ACC112 (cell line): Measurements from ENCODE around the gene HMCN1.
A peak's percentile ranks its signal among the peaks of the same experiment; 100 is the strongest.

Experiments used
- H2AFZ ChIP-seq: fragments of 200-600 bp; sonication (generic); one replicate; pipeline ENCODE4 v1.6.0; 2017; ENCODE audit warnings: antibody characterized with exemption, low read length; ENCODE audit not compliant: unreplicated experiment
- H3K27ac ChIP-seq: fragments of 200-600 bp; sonication (generic); 2 replicates; pipeline ENCODE4 v1.5.1; 2014; ENCODE audit warnings: low read depth, mild to moderate bottlenecking, antibody characterized with exemption, low read length, moderate library complexity
- H3K27me3 ChIP-seq: fragments of 200-600 bp; sonication (generic); 2 replicates; pipeline ENCODE4 v1.6.1; 2014; ENCODE audit warnings: mild to moderate bottlenecking, antibody characterized with exemption, low read length, moderate library complexity, mixed read lengths; ENCODE audit not compliant: insufficient read depth
- H3K36me3 ChIP-seq: fragments of 200-600 bp; sonication (generic); 2 replicates; pipeline ENCODE4 v1.6.1; 2016; ENCODE audit warnings: mild to moderate bottlenecking, antibody characterized with exemption, low read length, moderate library complexity, mixed read lengths; ENCODE audit not compliant: insufficient read depth
- H3K4me1 ChIP-seq: fragments of 200-600 bp; sonication (generic); one replicate; pipeline ENCODE4 v1.6.1; 2016; ENCODE audit warnings: low read length, mixed read lengths; ENCODE audit not compliant: insufficient read depth, unreplicated experiment, control insufficient read depth
- H3K4me3 ChIP-seq: fragments of 200-600 bp; sonication (generic); 2 replicates; pipeline ENCODE4 v1.5.1; 2014; ENCODE audit warnings: mild to moderate bottlenecking, low read depth, low read length
- H3K79me2 ChIP-seq: fragments of 200-600 bp; sonication (generic); one replicate; pipeline ENCODE4 v1.6.0; 2016; ENCODE audit warnings: low read length; ENCODE audit not compliant: control insufficient read depth, unreplicated experiment, insufficient read depth

The HMCN1 gene

DNA sequence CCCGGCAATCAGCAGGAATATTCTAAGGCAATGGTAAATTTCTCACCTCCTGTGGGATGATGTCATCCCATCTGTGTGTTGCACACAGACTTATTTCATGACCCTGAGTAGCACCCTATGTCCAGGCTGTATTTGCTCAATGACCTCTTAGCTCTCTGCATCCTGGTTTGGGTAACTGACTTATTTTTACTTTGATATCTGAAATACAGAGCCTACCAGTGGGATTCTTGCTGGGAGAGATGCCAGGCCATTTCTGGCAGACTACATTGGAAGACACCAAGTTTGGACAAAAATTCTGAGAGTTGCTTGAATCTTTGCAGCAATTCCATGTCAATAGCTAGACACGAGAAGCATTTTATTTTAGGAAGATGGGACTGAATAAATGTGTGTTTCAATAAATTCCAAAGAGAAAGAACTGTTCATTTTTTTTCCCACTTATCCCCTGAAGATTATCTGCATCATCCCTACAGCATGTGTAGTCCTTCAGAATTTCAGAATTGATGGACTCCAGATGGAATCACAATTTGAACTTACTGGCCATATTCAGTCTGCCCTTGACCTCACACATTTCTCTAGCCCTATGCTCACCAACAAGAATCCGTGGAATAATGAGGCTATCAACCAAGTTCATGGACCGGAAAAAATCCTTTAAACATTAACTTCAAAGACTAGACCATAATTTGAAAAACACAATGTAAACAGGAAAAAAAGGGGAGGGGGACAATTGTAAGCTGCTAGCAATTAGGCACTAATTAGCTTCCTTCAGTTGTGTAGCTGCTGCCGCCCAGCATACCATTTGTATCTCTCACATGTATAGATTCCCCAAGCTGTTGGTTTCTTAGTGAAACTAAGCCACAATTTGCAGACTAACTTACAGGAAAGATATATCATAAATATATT, 226.5 kb downstream of the HMCN1 start:
- H3K4me3 ChIP-seq = no peak overlapping the region
- H3K36me3 ChIP-seq = no peaks in the 10 kb centered on the region
- H3K27ac ChIP-seq = no peak overlapping the region
- no peak overlapping the region for H2AFZ ChIP-seq
- no peaks in the 10 kb centered on the region for H3K27me3 ChIP-seq
- H3K79me2 ChIP-seq = no peaks in the 10 kb centered on the region
- H3K4me1 ChIP-seq = peaks cover 7% of the 10 kb centered on the region

DNA sequence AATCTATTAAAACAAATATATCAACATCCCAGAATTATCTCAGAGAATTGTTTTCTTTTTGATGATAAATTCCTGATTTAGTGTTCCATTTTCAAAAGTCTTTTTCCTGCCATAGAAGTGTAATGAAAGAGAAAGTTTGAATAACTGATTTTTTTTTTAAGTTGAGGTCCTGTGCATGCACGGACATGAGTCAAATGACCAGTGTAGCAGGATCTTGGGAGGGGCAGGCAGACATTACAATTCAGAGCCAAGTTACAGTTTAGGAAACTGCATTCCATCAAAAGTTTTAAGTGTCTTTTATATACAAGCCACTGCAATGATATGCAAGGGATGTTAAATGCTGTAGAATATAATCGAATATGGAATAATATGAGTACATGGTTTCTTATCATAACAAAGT, 227.5 kb downstream of the HMCN1 start:
- H3K27me3 ChIP-seq = no peaks in the 10 kb centered on the region
- no peaks in the 10 kb centered on the region for H3K36me3 ChIP-seq
- H3K4me1 ChIP-seq = peaks cover 7% of the 10 kb centered on the region
- H3K27ac ChIP-seq = no peak overlapping the region
- peak overlapping the region; percentile 22 for H2AFZ ChIP-seq
- H3K4me3 ChIP-seq = no peak overlapping the region
- no peaks in the 10 kb centered on the region for H3K79me2 ChIP-seq

DNA sequence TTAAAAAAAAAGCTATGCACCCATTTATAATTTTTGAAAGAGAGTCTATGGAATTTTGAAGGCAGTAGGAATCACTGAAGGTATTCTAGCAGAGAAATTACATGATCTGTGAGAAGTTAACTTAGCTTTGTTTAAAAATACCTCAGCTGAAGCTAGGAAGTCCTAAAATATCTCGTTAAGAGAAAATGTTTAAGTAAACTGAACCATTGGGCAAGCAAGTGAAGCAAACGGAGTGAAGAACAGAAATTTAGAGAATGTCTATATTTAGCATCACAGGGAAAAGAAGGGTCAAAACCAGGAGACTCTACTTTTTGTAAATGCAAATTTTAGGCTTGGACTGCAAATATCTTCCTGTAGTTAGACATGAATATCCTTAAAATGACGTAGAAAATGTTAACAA, 230.8 kb downstream of the HMCN1 start:
- H3K4me1 ChIP-seq = peaks cover 20% of the 10 kb centered on the region
- H3K27ac ChIP-seq = no peak overlapping the region
- no peaks in the 10 kb centered on the region for H3K79me2 ChIP-seq
- no peaks in the 10 kb centered on the region for H3K36me3 ChIP-seq
- no peak overlapping the region for H2AFZ ChIP-seq
- no peaks in the 10 kb centered on the region for H3K27me3 ChIP-seq
- H3K4me3 ChIP-seq = no peak overlapping the region

DNA sequence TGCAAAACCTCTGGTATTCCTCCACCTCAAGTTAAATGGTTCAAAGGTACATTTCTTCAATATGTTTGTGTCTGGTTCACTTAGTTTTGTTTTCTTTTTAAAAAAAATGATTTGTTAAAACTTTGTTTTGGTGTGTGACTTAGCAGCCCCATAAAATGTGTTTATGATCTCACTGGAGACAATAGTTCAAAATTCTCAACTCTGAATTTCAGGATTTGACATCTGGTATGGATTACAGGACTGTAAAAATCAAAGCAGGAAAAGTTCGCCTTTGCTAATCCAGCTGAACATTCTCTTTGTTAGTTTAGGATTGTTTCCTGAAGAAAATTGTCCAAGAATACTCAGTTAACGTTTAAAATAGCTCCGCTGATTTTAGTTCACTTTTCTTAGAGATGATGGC, 231.7 kb downstream of the HMCN1 start:
- no peak overlapping the region for H2AFZ ChIP-seq
- no peak overlapping the region for H3K4me3 ChIP-seq
- no peaks in the 10 kb centered on the region for H3K36me3 ChIP-seq
- H3K79me2 ChIP-seq = no peaks in the 10 kb centered on the region
- H3K27ac ChIP-seq = no peak overlapping the region
- H3K4me1 ChIP-seq = peaks cover 20% of the 10 kb centered on the region
- H3K27me3 ChIP-seq = no peaks in the 10 kb centered on the region

DNA sequence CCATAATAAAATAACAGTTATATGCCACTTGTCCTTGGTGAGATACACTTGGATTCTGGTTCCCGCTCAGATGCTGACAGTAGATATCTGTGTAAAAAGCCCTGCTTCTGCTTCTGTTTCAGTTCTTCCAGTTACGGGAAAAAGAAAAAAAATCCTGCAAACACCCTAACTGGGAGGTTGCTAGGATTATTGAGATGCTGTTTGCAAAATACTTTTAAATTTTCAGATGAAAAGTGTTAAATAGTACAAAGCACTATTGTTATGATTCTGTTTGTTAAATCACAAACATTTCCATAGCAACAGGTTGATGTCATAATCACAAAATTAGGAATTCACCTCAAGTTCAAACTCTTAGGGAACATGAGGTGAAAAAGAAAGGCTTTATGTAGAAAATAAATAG, 232.3 kb downstream of the HMCN1 start:
- Histone ChIP-seq H3K27me3 (no peaks in the 10 kb centered on the region), H2AFZ (no peak overlapping the region), H3K4me3 (no peak overlapping the region), H3K79me2 (no peaks in the 10 kb centered on the region), H3K36me3 (no peaks in the 10 kb centered on the region), H3K4me1 (peaks cover 26% of the 10 kb centered on the region), H3K27ac (no peak overlapping the region)

DNA sequence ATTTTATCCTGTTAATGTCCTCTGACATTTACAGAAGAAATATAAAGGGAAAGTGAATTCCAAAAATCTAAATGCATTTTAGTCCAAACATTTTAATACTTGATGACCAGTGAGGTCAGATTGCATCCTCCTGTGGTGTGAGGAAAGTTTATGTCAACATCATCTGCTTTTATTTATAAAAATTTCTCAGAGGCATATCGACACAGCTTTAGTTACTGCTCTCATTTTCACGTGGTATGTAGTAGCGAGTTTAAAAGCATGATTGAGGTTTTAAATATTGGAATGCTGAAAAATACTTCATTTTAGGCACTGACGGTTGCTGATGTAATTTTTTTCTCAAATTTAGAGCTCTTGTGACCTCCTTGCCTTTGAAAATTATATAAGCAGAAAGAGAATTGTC, 234.8 kb downstream of the HMCN1 start:
- Histone ChIP-seq H2AFZ (peak overlapping the region; percentile 46), H3K4me1 (peaks cover 42% of the 10 kb centered on the region), H3K79me2 (no peaks in the 10 kb centered on the region), H3K27ac (peak overlapping the region; percentile 11; the same call in 1 of the 2 replicates), H3K4me3 (peak overlapping the region; percentile 23; the same call in 1 of the 2 replicates), H3K27me3 (no peaks in the 10 kb centered on the region), H3K36me3 (no peaks in the 10 kb centered on the region)

DNA sequence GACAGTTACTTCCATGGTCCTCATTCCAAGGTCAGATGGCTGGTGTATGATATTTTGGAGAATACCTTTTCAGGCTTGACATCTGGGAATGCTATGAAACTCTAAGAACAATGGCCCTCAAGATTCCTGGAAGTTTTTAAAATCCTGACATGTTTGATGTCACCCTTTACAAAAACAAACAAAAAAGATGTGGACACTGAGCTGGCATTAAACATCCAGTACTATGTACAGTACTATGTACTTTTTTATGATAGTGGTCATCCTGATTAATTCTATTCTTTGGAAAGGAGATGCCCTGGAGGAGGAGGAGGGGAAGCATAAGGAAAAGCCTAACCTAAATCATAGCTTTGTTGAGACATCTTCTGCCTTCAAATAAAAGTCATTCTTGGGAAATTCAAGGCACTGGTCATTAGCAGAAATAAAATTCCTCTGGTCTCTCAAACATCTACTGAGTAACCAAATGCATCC, 235.4 kb downstream of the HMCN1 start:
- H3K27ac ChIP-seq = peak overlapping the region; percentile 11; the same call in 1 of the 2 replicates
- H2AFZ ChIP-seq = no peak overlapping the region
- H3K79me2 ChIP-seq = no peaks in the 10 kb centered on the region
- H3K4me1 ChIP-seq = peaks cover 47% of the 10 kb centered on the region
- peak overlapping the region; percentile 23; the same call in 1 of the 2 replicates for H3K4me3 ChIP-seq
- H3K36me3 ChIP-seq = no peaks in the 10 kb centered on the region
- no peaks in the 10 kb centered on the region for H3K27me3 ChIP-seq

DNA sequence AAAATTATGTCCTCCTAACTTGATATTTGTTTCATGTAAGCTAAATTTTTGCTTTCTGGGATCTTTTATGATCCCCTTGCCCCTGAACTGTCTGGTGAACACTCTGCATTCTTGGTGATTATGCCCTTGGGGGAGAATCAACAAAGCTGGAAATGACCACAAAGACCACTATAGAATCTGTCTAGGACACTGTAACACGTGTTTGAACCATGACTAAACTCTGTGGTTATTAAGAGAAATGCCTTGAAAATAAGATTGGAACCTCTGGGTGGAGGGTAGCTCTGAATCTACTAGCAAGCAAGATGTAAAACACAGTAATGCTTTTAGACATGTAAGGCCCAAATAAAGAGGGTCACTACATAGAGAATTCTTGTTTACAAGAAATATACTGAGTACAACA, 237.5 kb downstream of the HMCN1 start:
- no peak overlapping the region for H3K4me3 ChIP-seq
- no peaks in the 10 kb centered on the region for H3K36me3 ChIP-seq
- H2AFZ ChIP-seq = peak overlapping the region; percentile 39
- peak overlapping the region; percentile 46 for H3K27ac ChIP-seq
- H3K27me3 ChIP-seq = no peaks in the 10 kb centered on the region
- H3K79me2 ChIP-seq = no peaks in the 10 kb centered on the region
- H3K4me1 ChIP-seq = peaks cover 49% of the 10 kb centered on the region

DNA sequence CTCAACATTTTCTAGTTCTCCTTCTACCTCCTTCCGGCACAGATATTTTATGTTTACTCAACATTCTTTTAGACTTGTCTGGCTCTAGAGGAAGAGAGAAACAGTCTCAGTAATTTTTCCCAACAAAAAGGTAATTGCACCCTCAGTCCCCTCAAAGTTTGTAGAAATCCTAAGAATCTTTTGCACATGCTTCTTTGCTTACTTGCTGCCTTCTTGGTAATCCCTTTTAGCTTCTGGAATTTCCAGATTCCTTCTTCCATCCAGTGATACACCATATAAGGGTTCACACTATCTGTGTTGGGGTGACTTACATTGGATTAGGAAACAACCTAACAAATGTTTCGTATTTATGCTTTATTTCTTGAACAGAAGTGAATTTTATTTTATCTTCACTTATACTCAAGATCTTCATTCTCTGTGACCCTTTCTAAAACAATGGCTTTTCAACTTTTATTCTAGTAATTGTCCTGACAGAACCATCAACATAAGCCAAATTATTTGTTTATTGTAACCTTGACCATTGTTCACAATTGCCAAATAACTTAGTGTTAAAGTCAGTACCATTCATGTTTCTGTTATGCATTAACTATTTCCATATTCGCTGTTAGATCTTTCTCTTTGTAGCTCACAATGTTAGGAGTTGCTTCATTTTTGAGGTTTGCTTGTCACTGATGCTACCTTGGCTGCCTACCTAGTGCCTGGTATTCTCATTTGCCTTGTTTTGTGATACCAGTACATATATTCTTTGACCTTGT, 238.1 kb downstream of the HMCN1 start:
- Histone ChIP-seq H3K27me3 (no peaks in the 10 kb centered on the region), H3K36me3 (no peaks in the 10 kb centered on the region), H3K4me3 (peak overlapping the region; percentile 36; the same call in 1 of the 2 replicates), H3K27ac (peak overlapping the region; percentile 46), H3K4me1 (peaks cover 49% of the 10 kb centered on the region), H3K79me2 (no peaks in the 10 kb centered on the region), H2AFZ (peak overlapping the region; percentile 39)

DNA sequence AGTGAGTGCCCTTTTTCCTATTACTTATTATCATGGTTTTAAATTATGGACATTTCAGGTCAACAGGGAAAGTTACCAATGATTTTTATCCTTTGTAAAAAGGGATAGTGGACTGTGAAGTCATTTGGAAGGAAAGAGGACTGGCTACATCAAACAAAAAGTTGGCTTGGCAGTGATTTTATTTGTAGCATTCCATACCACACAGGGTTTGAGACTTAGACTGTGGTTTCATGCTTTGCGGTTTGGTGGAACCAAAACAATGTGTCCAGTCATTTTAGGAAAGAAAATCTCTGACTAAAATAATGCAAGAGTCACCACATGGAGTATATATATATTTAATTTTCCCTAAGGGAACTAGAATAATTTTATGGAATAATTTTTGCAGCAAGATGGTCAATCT, 239.5 kb downstream of the HMCN1 start:
- H3K27ac ChIP-seq = peak overlapping the region; percentile 47
- peaks cover 49% of the 10 kb centered on the region for H3K4me1 ChIP-seq
- no peaks in the 10 kb centered on the region for H3K36me3 ChIP-seq
- H2AFZ ChIP-seq = no peak overlapping the region
- H3K79me2 ChIP-seq = no peaks in the 10 kb centered on the region
- 0 out of 2 replicates have a peak overlapping the region, but pooled peaks have one; percentile 32 for H3K4me3 ChIP-seq
- H3K27me3 ChIP-seq = no peaks in the 10 kb centered on the region
